Heart right ventricle (tissue), 16 donors: ENCODE data around the gene PPP2R3C. TPM values are rescaled to one million over a fixed set of nuclear protein-coding genes. Genes with fewer than 3 reads are reported as not detected.
"Not testable (repeated sequence)": the region's sequence is repeated elsewhere in the genome, so short reads cannot be mapped to it uniquely, and the experiment has no call there.

Experiments used
- ATAC-seq, 8 donors: fragments of 200-7000 bp; cut with Tn5 transposase; one replicate each; pipeline ENCODE4 v1.9.1; 2020; ENCODE audit warnings: mild to moderate bottlenecking in 8 of 8, moderate library complexity in 8 of 8, moderate number of reproducible peaks in 1 of 8
- DNase-seq, 2 donors: peaks; one replicate each; pipeline ENCODE4 v3.0.0-alpha.2; 2020
- H3K27ac ChIP-seq, 10 donors: fragments of 200-600 bp; sonication (generic) in 2 of 10; one replicate each; pipeline versions ENCODE4 v1.5.0 to v1.8.0; 2020 to 2022; ENCODE audit warnings: mild to moderate bottlenecking in 3 of 10
- H3K27me3 ChIP-seq, 7 donors: fragments of 200-600 bp; one replicate each; pipeline ENCODE4 v1.8.0; 2021 to 2022; ENCODE audit warnings: mild to moderate bottlenecking in 2 of 7
- H3K36me3 ChIP-seq, 9 donors: fragments of 200-600 bp; sonication (generic) in 1 of 9; one replicate each; pipeline versions ENCODE4 v1.5.0 to v1.8.0; 2020 to 2022; ENCODE audit warnings: mild to moderate bottlenecking in 2 of 9
- H3K4me1 ChIP-seq, 9 donors: fragments of 200-600 bp; sonication (generic) in 1 of 9; one replicate each; pipeline versions ENCODE4 v1.5.0 to v1.8.0; 2020 to 2022; ENCODE audit warnings: mild to moderate bottlenecking in 4 of 9
- H3K4me3 ChIP-seq, 10 donors: fragments of 200-600 bp; sonication (generic) in 2 of 10; one replicate each; pipeline versions ENCODE4 v1.5.0 to v1.8.0; 2020 to 2022; ENCODE audit warnings: mild to moderate bottlenecking in 7 of 10, moderate library complexity in 2 of 10
- H3K9me3 ChIP-seq, 11 donors: fragments of 200-600 bp in 10 of 11; sonication (generic) in 2 of 11; one replicate each; pipeline versions ENCODE4 v1.5.0 to v1.8.0; 2013 to 2022; ENCODE audit warnings: mild to moderate bottlenecking in 2 of 11, control low read depth in 1 of 11, moderate library complexity in 1 of 11
- CTCF ChIP-seq, 9 donors: fragments of 200-600 bp; sonication (generic) in 2 of 9; IDR thresholded peaks; one replicate each; pipeline versions ENCODE4 v1.5.0 to v1.8.0; 2021 to 2022; ENCODE audit warnings: antibody characterized with exemption in 9 of 9, mild to moderate bottlenecking in 5 of 9, moderate library complexity in 1 of 9
- WGBS, 2 donors: extraction: QIAGEN DNeasy Blood & Tissue Kit; methylation state at CpG; one replicate each; pipeline ENCODE4 v1.1.7; 2013; ENCODE audit warnings: inconsistent platforms in 1 of 2; 5-methylcytosine and 5-hydroxymethylcytosine counted together
- intact Hi-C, 10 donors: fragments of 100-400 bp; cut with DNase I; formaldehyde crosslinking; loops; one replicate each; pipeline versions ENCODE4 v1.11.1 to v1.14.2; 2022
- polyA plus RNA-seq, 2 donors: library from polyadenylated mRNA; stranded (reverse); fragments of 200-250 nt; gene quantifications; one replicate each; pipeline ENCODE4 v1.2.3, GENCODE V29; 2013
- total RNA-seq, 10 donors: library from RNA; stranded (reverse); fragmentation: NEBNext Ultra II Directional in 3 of 10; extraction: Animal tissue kit (Norgen Biotek cat#: 25700) in 3 of 10; gene quantifications; one replicate each; pipeline versions ENCODE4 v1.2.1 to v1.2.4, GENCODE V29; 2021 to 2023
- donor health status: Arrhythmogenic right ventricular cardiomyopathy.
- donor health status: ischemic (EF 13 %, LVEDD 7.1; RV severe dilation, severe dysfunction).
- donor health status: healthy with polysubstance abuse.
- donor health status: DM: no; HTN: yes; CAD: no.
- donor health status: DM: no; HTN: no; CAD: no.
- donor health status: ischemic (EF 25% LVEDD 6.9; RV normal size, moderate dysfunction).
- donor health status: ischemic (EF 25% LVEDD 5.7; RV mildly dilated, moderate dysfunction).
- donor health status: healthy.
- donor health status: DM: yes; HTN: yes; CAD: no.
- donor health status: Ischemic cardiomyopathy.
- donor health status: ischemic (EF 35%, LVEDD 5.7; RV mildly dilated, moderate dysfunction).
- donor health status: nonischemic (EF 11% LVEDD 7.7; RV severe dilation, severe dysfunction).
- donor health status: DM: yes; HTN: yes; CAD: no.
- donor health status: PGD.
- donor health status: ischemic (EF 29% LVEDD 5.4; RV normal size, mild dysfunction).
- donor health status: nonischemic (EF 23%, LVEDD 6.1; RV moderate dilation, normal function).

Gene PPP2R3C
- total and polyA plus RNA-seq, 12 donors, result 25.5 to 36.3 (median 27.9) TPM

- no peak for TF ChIP-seq CTCF (IDR thresholded peaks at IDR 0.05)
- peak in 2 of 8 donors; percentile 31 to 39 for ATAC-seq
- Histone ChIP-seq H3K36me3 (peaks cover 0 to 10% (median 0%) of the 10 kb centered on the region in 9 donors), H3K4me3 (no peak overlapping the region), H3K27me3 (no peaks in the 10 kb centered on the region), H3K4me1 (peaks cover 0 to 36% (median 12%) of the 10 kb centered on the region in 9 donors), H3K9me3 (no peaks in the 10 kb centered on the region), H3K27ac (peak overlapping the region in 2 of 10 donors; percentile 3 to 45)
- intact Hi-C loops, result no loop called here
- no peak for DNase-seq
- WGBS, 2 donors, result 39 to 40% methylated on average over 1 of the region's 1 CpG
These were observed 34.2 kb upstream of the PPP2R3C start for GRCh38 chr14:35155962-35156361.

GRCh38 chr14:35154016-35154415, 32.2 kb upstream of the PPP2R3C start:
- Histone ChIP-seq H3K4me1 (peaks cover 0 to 21% (median 9%) of the 10 kb centered on the region in 9 donors), H3K36me3 (peaks cover 0 to 10% (median 0%) of the 10 kb centered on the region in 9 donors), H3K27ac (no peak overlapping the region), H3K9me3 (no peaks in the 10 kb centered on the region), H3K27me3 (no peaks in the 10 kb centered on the region), H3K4me3 (no peak overlapping the region)
- intact Hi-C loops, result no loop called here
- ATAC-seq, result no peak
- WGBS, 2 donors, result 81 to 83% methylated on average over 2 of the region's 2 CpGs
- DNase-seq, result no peak
- TF ChIP-seq CTCF (IDR thresholded peaks at IDR 0.05), result no peak

- H3K9me3 ChIP-seq, ATAC-seq, intact Hi-C loops, H3K27ac ChIP-seq, DNase-seq, H3K36me3 ChIP-seq, H3K4me3 ChIP-seq, H3K27me3 ChIP-seq: not testable (repeated sequence)
- peaks cover 0 to 21% (median 9%) of the 10 kb centered on the region in 9 donors for H3K4me1 ChIP-seq
- WGBS, 2 donors, result 96 to 98% methylated on average over 26 to 34 of the region's 35 CpGs
These were observed 30.7 kb upstream of the PPP2R3C start for GRCh38 chr14:35152531-35152930.

GRCh38 chr14:35149239-35149638, 27.4 kb upstream of the PPP2R3C start:
- Histone ChIP-seq H3K9me3 (no peaks in the 10 kb centered on the region), H3K4me3 (no peak overlapping the region), H3K36me3 (peaks cover 0 to 8% (median 0%) of the 10 kb centered on the region in 9 donors), H3K27me3 (no peaks in the 10 kb centered on the region), H3K27ac (no peak overlapping the region), H3K4me1 (no peaks in the 10 kb centered on the region)
- ATAC-seq, result no peak
- intact Hi-C loops, result loop anchor here in 5 of 10 donors (10.0 kb wide), 1 partner anchor 66 kb away; no protein-coding TSS in a partner anchor
- no peak for TF ChIP-seq CTCF (IDR thresholded peaks at IDR 0.05)
- DNase-seq, result no peak
- 96 to 100% methylated on average over 4 of the region's 4 CpGs for WGBS, 2 donors

GRCh38 chr14:35147711-35148110, 25.9 kb upstream of the PPP2R3C start:
- intact Hi-C loops, result loop anchor here in 6 of 10 donors (2.0 to 10.0 kb wide), 2 partner anchors 15 to 67 kb away; no protein-coding TSS in a partner anchor
- Histone ChIP-seq H3K4me3 (no peak overlapping the region), H3K27ac (no peak overlapping the region), H3K36me3 (peaks cover 0 to 22% (median 0%) of the 10 kb centered on the region in 9 donors), H3K9me3 (no peaks in the 10 kb centered on the region), H3K4me1 (no peaks in the 10 kb centered on the region), H3K27me3 (no peaks in the 10 kb centered on the region)
- 87 to 92% methylated on average over 3 of the region's 3 CpGs for WGBS, 2 donors
- ATAC-seq (no peak), DNase-seq (no peak)
- TF ChIP-seq CTCF (IDR thresholded peaks at IDR 0.05), result no peak
